ENCODE data around the gene TEKT1. TPM values are rescaled to one million over a fixed set of nuclear protein-coding genes. Genes with fewer than 3 reads are reported as not detected.
"Not testable (repeated sequence)": the region's sequence is repeated elsewhere in the genome, so short reads cannot be mapped to it uniquely, and the experiment has no call there.

TEKT1 gene
- total and polyA plus RNA-seq, 4 donors = 0.15 TPM; not detected in 3

DNA sequence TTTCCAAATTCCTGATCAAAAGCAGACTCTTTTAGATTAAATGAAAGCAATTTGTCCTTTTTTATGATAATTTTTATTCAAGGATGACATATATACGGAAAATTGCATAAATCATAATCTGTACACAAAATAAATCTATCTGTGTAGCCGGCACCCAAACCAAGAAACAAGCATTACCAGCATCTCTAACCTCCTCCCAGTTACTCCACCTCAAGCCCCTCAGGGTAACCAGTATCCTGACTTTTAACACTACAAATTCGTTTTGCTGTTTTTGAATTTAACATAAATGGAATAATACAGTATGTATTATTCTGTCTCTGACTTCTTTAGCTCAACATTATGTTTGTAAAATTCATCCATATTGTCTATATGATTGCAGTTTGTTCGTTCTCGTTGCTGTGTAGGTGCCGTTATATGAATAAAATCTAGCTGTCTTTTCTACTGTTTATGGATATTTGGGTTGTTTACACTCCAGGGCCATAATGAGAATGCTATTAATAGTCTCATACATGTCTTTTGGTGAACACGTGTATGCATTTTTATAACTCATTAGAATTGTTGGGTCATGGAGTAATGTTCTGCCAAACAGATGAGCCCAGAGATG is 1.0 kb downstream of the TEKT1 start (continued):
- TF ChIP-seq GABPA (IDR thresholded peaks at IDR 0.05 in 1 of 2, conservative IDR thresholded peaks at IDR 0.05 in 1 of 2) (no peak), RAD21 (IDR thresholded peaks at IDR 0.05) (no peak), NR2F2 (IDR thresholded peaks at IDR 0.05) (no peak), MAX (IDR thresholded peaks at IDR 0.05) (no peak), HNF4G (IDR thresholded peaks at IDR 0.05) (no peak), HNF4A (conservative IDR thresholded peaks at IDR 0.05) (no peak), TAF1 (conservative IDR thresholded peaks at IDR 0.05) (no peak)

DNA sequence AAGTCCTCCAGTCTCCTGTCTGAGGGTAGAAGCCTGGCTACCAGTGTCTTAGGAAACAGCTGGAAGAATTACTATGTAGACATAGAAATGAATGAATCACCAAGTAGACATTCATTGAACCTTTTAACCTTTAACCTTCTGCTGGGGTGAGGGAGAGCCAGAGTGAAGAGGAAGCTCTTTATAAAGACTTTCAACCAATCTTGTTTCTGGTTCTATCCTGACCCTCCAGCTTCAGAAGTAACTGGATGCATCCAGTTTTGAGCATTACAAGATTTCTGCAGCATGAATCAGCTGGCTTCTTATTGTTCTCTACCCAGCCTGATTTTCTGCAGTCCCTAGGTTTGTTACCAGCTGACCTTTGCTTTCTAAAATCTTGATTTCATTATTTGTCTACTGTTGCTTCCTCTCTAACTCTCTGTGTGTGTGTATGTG is 8.5 kb downstream of the TEKT1 start:
- Histone ChIP-seq H3K9me3 (ENCODE audit: control insufficient read depth in 4 of 4, low read length in 3 of 4) (no peaks in the 10 kb centered on the region), H3K27me3 (ENCODE audit: control insufficient read depth in 4 of 4, insufficient read depth in 4 of 4, low read length in 3 of 4) (no peaks in the 10 kb centered on the region), H3K4me1 (ENCODE audit: control insufficient read depth in 4 of 4, insufficient read depth in 4 of 4, low read length in 3 of 4) (no peaks in the 10 kb centered on the region), H3K4me3 (ENCODE audit: low read depth in 1 of 3, low read length in 3 of 3) (no peak overlapping the region), H3K9ac (ENCODE audit: low read depth in 1 of 2, low read length in 2 of 2) (no peak overlapping the region), H3K36me3 (ENCODE audit: control insufficient read depth in 4 of 4, insufficient read depth in 3 of 4, low read depth in 1 of 4, low read length in 3 of 4) (no peaks in the 10 kb centered on the region), H3K27ac (ENCODE audit: low read depth in 1 of 2, low read length in 2 of 2) (no peak overlapping the region)
- TF ChIP-seq ATF3 (IDR thresholded peaks at IDR 0.05) (no peak), RXRA (IDR thresholded peaks at IDR 0.05) (peak; percentile 25 to 26), RAD21 (IDR thresholded peaks at IDR 0.05) (peak in 1 of 2 donors; percentile 7)
- DNase-seq (ENCODE audit: low spot score) = no peak

DNA sequence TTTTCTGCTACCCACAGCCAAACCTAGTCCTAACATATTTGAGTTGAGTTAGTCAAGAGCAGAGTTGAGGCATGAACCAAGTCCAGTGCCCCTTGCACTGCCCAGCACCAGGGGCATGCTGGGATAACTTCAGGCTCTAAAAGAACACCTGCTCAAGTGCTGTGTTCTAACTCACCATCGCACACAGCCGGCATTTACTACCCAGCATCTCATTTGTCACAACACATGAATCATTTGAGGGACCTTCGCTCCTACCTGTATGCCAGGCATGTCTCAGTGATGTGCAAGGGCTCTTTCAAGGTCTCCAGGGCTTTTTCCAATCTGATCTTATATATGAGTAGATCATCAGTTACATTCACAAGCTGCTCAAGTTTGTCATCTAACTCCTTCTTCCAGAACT is 12.6 kb downstream of the TEKT1 start:
- Histone ChIP-seq H3K4me3 (ENCODE audit: low read depth in 1 of 3, low read length in 3 of 3) (no peak overlapping the region), H3K36me3 (ENCODE audit: control insufficient read depth in 4 of 4, insufficient read depth in 3 of 4, low read depth in 1 of 4, low read length in 3 of 4) (no peaks in the 10 kb centered on the region), H3K4me1 (ENCODE audit: control insufficient read depth in 4 of 4, insufficient read depth in 4 of 4, low read length in 3 of 4) (no peaks in the 10 kb centered on the region), H3K27me3 (ENCODE audit: control insufficient read depth in 4 of 4, insufficient read depth in 4 of 4, low read length in 3 of 4) (no peaks in the 10 kb centered on the region), H3K9ac (ENCODE audit: low read depth in 1 of 2, low read length in 2 of 2) (no peak overlapping the region), H3K9me3 (ENCODE audit: control insufficient read depth in 4 of 4, low read length in 3 of 4) (no peaks in the 10 kb centered on the region), H3K27ac (ENCODE audit: low read depth in 1 of 2, low read length in 2 of 2) (no peak overlapping the region)
- WGBS = 95% methylated on average over 3 of the region's 3 CpGs
- TF ChIP-seq TAF1 (conservative IDR thresholded peaks at IDR 0.05) (no peak), FOXA2 (IDR thresholded peaks at IDR 0.05) (no peak), GABPA (IDR thresholded peaks at IDR 0.05 in 1 of 2, conservative IDR thresholded peaks at IDR 0.05 in 1 of 2) (no peak), REST (IDR thresholded peaks at IDR 0.05) (no peak), JUND (IDR thresholded peaks at IDR 0.05) (no peak), YY1 (IDR thresholded peaks at IDR 0.05) (no peak), MAX (IDR thresholded peaks at IDR 0.05) (no peak), EGR1 (IDR thresholded peaks at IDR 0.05; ENCODE audit: low read depth in 2 of 2) (no peak), RXRA (IDR thresholded peaks at IDR 0.05) (no peak), SP1 (IDR thresholded peaks at IDR 0.05) (no peak), NR2F2 (IDR thresholded peaks at IDR 0.05) (no peak)
- TF ChIP-seq, protein P1, sequence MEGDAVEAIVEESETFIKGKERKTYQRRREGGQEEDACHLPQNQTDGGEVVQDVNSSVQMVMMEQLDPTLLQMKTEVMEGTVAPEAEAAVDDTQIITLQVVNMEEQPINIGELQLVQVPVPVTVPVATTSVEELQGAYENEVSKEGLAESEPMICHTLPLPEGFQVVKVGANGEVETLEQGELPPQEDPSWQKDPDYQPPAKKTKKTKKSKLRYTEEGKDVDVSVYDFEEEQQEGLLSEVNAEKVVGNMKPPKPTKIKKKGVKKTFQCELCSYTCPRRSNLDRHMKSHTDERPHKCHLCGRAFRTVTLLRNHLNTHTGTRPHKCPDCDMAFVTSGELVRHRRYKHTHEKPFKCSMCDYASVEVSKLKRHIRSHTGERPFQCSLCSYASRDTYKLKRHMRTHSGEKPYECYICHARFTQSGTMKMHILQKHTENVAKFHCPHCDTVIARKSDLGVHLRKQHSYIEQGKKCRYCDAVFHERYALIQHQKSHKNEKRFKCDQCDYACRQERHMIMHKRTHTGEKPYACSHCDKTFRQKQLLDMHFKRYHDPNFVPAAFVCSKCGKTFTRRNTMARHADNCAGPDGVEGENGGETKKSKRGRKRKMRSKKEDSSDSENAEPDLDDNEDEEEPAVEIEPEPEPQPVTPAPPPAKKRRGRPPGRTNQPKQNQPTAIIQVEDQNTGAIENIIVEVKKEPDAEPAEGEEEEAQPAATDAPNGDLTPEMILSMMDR (IDR thresholded peaks at IDR 0.05; ENCODE audit: low read depth, low read length, missing input control) = no peak
- DNase-seq (ENCODE audit: low spot score) = no peak

GRCh38 chr17:6816368-6816767 is 15.2 kb downstream of the TEKT1 start:
- not testable (repeated sequence) for H3K27ac ChIP-seq (ENCODE audit: low read depth in 1 of 2, low read length in 2 of 2); H3K4me3 ChIP-seq (ENCODE audit: low read depth in 1 of 3, low read length in 3 of 3); H3K4me1 ChIP-seq (ENCODE audit: control insufficient read depth in 4 of 4, insufficient read depth in 4 of 4, low read length in 3 of 4); H3K9me3 ChIP-seq (ENCODE audit: control insufficient read depth in 4 of 4, low read length in 3 of 4); H3K36me3 ChIP-seq (ENCODE audit: control insufficient read depth in 4 of 4, insufficient read depth in 3 of 4, low read depth in 1 of 4, low read length in 3 of 4); DNase-seq (ENCODE audit: low spot score); H3K27me3 ChIP-seq (ENCODE audit: control insufficient read depth in 4 of 4, insufficient read depth in 4 of 4, low read length in 3 of 4); H3K9ac ChIP-seq (ENCODE audit: low read depth in 1 of 2, low read length in 2 of 2)
- 83% methylated on average over 3 of the region's 3 CpGs for WGBS

Measured in liver (tissue), 9 donors.